Ureter (tissue), 1 donor: ENCODE measurements around the gene RILPL2. TPM values are rescaled to one million over a fixed set of nuclear protein-coding genes. Genes with fewer than 3 reads are reported as not detected.
"Not testable (repeated sequence)": the region's sequence is repeated elsewhere in the genome, so short reads cannot be mapped to it uniquely, and the experiment has no call there.

Source experiments
- DNase-seq: peaks from one replicate; pipeline ENCODE4 v3.0.0-alpha.2; 2020; ENCODE audit warnings: low spot score
- total RNA-seq: library from RNA; stranded (reverse); gene quantifications from one replicate; pipeline ENCODE4 v1.2.4, GENCODE V29; 2023
- donor health status: DM: yes; HTN: yes; CAD: no.

Gene RILPL2
- total RNA-seq, 1 donor from 2014 or later: 7.8 TPM

DNA sequence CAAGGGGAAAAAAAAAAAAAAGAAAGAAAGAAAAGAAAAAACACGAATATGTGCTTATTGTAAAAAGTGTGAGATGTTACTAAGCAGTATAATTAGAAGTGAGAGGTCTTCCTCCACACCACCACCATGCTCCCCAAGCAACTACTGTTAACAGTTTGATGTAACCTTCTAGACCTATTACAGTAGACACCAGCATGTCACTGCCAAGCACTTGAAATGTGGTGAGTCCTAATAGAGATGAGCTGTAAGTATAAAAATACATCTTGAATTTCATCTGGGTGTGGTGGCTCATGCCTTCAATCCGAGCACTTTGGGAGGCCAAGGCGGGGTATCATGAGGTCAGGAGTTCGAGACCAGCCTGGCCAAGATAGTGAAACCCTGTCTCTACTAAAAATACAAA is 13.4 kb upstream of the RILPL2 start:
- DNase-seq: no peak

- DNase-seq: no peak
Measured at GRCh38 chr12:123449249-123449733, 12.8 kb upstream of the RILPL2 start.

DNA sequence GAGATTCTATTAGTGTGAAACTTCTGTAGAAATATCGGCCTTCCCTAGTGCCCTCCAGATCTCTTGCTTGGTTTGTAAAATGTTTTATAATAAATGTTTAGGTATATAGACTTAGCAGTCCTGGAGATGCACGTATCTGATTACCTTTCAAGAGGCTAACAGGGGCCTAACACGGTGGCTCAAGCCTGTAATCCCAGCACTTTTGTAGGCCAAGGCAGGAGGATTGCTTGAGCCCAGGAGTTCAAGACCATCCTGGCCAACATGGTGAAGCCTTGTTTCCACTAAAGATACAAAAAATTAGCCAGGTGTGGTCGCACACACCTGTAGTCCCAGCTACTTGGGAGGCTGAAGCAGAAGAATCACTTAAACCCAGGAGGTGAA is 9.8 kb upstream of the RILPL2 start:
- DNase-seq: no peak

GRCh38 chr12:123445388-123446332 is 9.2 kb upstream of the RILPL2 start:
- no peak for DNase-seq

- DNase-seq: no peak
Measured at GRCh38 chr12:123444092-123445026, 7.9 kb upstream of the RILPL2 start.

- no peak for DNase-seq
Measured at GRCh38 chr12:123442774-123443173, 6.3 kb upstream of the RILPL2 start.

GRCh38 chr12:123441523-123442164 is 5.2 kb upstream of the RILPL2 start:
- no peak for DNase-seq

- no peak for DNase-seq
Measured at GRCh38 chr12:123435636-123436016, 858 bp downstream of the RILPL2 start.

- no peak for DNase-seq
Measured at GRCh38 chr12:123433615-123434014, 2.9 kb downstream of the RILPL2 start.

DNA sequence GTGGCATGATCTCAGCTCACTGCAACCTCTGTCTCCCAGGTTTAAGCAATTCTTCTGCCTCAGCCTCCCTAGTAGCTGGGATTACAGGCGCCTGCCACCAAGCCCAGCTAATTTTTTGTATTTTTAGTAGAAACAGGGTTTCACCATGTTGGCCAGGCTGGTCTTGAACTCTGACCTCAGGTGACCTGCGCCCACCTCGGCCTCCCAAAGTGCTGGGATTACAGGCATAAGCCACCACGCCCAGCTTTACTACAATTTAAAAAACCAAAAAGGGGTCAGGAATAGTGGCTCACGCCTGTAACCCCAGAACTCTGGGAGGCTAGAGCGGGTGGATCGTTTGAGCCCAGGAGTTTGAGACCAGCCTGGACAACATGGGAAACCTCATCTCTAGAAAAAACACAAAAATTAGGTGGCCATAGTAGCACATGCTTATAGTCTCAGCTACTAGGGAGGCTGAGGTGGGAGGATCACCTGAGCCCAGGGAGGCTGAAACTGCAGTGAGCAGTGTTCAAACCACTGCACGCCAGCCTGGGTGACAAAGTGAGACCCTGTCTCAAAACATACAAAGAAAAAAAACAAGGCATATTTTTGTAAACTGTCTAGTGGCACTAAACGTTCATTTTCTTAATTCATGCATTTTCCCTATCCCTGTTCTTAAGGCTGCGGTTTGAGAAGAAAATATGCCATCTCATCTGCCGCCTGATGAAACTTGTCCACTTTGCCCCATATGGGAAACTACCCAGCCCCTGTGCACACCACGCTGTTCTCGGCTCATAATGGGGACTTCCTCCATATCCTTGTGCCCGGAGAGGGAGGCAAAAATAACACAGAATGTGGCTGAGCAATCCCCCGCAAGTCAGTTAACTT is 4.3 kb downstream of the RILPL2 start:
- not testable (repeated sequence) for DNase-seq

DNA sequence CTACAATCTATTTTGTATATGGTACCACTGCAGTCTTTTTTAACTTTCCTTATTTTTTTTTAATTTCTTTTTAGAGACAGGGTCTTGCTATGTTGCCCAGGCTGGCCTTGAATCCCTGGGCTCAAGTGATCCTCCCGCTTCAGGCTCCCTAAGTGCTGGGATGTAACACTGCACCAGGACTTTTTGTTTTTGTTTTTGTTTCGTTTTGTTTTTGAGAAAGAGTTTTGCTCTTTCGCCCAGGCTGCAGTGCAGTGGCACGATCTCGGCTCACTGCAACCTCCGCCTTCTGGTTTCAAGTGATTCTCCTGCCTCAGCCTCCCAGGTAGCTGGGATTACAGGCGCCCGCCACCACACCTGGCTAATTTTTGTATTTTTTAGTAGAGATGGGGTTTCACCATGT is 7.4 kb downstream of the RILPL2 start:
- DNase-seq: not testable (repeated sequence)

GRCh38 chr12:123428591-123428990 is 7.9 kb downstream of the RILPL2 start:
- DNase-seq: no peak

GRCh38 chr12:123427036-123427769 is 9.3 kb downstream of the RILPL2 start:
- DNase-seq: no peak

GRCh38 chr12:123421314-123421713 is 15.2 kb downstream of the RILPL2 start:
- DNase-seq: no peak

DNA sequence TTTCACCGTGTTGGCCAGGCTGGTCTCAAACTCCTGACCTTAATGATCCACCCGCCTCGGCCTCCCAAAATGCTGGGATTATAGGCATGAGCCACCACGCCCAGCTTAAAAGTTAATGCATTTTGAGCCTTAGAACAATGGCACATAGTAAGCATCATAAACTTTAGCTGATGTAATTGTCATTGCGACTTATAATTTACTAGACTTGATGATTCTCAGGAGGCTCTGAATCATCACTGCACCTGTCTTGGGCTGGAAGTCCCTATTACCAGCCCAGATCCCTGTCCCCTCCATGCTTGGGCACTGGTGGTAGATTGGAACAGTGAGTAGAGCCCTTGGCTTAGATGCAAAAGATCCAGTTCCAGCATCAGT is 26.5 kb downstream of the RILPL2 start:
- DNase-seq: no peak

DNA sequence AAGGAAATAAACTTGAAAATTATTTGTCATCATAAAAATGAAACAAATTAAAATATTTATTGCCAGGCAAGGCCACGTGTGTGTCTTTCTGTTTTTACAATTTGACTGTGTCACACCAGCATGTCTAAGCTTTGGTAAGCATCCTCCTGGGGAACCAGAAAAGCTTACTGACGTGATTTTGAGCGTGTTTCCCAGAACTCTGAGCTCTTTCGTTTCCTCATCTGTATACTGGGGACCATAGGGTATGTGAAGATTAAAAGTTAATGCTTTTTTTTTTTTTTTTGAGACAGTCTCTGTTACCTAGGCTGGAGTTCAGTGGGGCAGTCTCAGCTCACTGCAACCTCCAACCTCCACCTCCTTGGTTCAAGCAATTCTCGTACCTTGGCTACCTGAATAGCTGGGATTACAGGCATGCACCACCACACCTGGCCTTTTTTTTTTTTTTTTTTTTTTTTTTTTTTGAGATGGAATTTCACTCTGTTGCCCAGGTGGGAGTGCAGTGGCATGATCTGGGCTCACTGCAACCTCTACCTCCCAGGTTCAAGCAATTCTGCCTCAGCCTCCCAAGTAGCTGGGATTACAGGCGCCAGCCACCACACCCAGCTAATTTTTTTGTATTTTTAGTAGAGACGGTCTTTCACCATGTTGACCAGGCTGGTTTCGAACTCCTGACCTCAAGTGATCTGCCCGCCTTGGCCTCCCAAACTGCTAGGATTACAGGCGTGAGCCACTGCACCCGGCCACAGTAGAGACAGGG is 27.0 kb downstream of the RILPL2 start:
- not testable (repeated sequence) for DNase-seq

GRCh38 chr12:123408619-123409018 is 27.9 kb downstream of the RILPL2 start:
- DNase-seq: not testable (repeated sequence)

DNA sequence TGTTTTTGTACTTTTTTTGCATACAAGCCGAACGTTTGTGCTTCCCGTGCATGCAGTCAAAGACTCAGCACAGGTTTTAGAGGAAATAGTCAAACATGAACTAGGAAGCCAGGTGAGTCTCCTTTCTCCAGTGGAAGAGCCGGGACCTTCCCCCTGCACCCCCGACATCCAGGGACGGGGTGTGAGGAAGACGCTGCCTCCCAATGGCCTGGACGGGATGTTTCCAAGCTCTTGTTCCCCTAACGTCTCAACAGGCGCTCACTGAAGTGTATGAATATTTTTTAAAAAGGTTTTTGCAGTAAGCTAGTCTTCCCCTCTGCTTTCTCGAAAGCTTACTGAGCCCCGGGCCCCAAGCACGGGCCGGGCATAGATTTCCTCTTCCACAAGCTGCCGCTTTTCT is 28.6 kb downstream of the RILPL2 start:
- not testable (repeated sequence) for DNase-seq

- not testable (repeated sequence) for DNase-seq
Measured at GRCh38 chr12:123407269-123407668, 29.2 kb downstream of the RILPL2 start.
